ENCODE results near the gene COPZ1.

GRCh38 chr12:54280468-54281260 is 44.3 kb upstream of the COPZ1 start, which contains the start of gene HNRNPA1:
- TF ChIP-seq CTCF (IDR thresholded peaks at IDR 0.05 in 4 of 5, conservative IDR thresholded peaks at IDR 0.05 in 1 of 5) (no peak), POLR2A (IDR thresholded peaks at IDR 0.05) (peak; percentile 99)

All from gastrocnemius medialis (tissue), 4 donors.